HG02588 (cell line): ENCODE results near the gene DCTN2.
A peak's percentile ranks its signal among the peaks of the same experiment; 100 is the strongest.
"Not testable (repeated sequence)": the region's sequence is repeated elsewhere in the genome, so short reads cannot be mapped to it uniquely, and the experiment has no call there.

Source experiments
- ATAC-seq: cut with Tn5 transposase; IDR thresholded peaks from one replicate; pipeline ENCODE4 v1.9.1; 2021; ENCODE audit warnings: mild to moderate bottlenecking, moderate library complexity; ENCODE audit not compliant: unreplicated experiment

DCTN2 gene

DNA sequence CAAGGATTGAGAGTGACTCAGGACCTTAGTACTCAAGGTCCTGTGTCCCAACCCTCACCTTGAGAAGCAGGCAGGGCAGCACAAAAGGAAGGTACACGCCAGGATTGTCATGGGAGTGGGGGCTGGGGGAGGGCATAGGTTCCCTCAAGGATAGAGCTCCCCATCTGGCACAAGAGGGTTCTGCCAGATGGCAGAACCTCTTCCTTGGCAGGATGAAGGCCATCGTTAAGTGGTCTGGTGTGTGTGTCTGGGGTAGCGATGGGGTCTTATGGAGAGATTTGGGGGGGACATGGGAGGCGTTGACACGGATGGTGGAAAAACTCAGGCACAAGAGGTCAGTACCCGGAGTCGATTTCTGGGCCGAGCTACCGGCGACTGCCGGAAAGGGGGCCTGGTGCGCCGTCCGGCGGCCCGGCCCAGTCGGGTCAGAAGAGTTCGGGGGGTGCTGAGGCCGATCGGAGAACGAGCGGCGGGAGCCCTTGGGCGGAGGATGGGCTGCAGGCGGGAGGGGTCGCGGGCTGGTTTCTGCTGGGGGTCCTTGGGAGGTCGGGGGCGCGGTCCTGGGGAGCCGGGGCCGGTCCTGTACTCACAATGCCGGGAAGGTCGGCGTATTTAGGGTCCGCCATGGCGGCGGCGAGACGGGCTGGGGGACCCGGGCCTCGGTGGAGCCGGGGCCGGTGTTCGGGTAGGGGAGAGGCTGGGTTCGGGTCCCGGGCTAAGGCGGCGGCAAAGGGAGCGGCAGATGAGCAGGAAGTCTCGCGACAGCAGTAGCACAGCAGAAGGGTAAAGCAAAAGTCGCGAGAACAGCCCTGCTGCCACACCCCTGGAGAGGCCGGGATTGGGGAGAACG is at the start of gene DCTN2:
Gene DCTN2, minus strand, starts transcription at position 755 of the 850 bp plus-strand sequence. Its CDS starts 129 bp downstream, at position 626.
- ATAC-seq, result peak; percentile 97

GRCh38 chr12:57593187-57593586 is 46.2 kb upstream of the DCTN2 start:
- ATAC-seq, result no peak

DNA sequence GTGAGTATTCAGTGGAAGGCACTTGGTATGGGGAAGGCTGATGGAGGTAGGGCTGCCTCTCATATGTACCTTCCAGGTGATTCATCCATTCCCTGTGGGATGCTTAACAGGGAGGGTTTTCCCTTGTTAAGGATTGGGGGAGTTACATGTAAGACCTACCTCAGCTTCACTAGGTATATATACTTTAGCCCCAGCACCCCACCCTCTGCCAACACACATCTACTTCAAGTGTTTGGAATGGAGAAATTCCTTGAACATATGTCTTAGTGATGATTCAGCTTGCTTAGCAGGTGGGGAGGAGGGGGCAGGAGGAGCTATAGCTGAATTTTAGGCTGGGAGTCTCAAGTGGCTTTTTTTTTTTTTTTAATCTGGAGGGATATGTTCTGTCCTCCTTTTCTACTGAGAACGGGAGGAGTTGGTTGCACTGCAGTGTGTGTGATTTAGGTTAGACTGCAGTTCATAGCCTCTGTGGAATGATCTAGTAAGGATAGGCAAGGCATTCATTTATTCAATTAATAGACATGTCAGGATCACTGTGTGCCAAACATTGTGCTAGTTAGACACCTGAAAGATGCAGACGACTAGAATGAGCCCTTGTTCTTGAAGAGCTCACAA is 45.7 kb upstream of the DCTN2 start:
- ATAC-seq, result no peak

- peak; percentile 5 for ATAC-seq
These were observed 44.9 kb upstream of the DCTN2 start for GRCh38 chr12:57591782-57592325.

GRCh38 chr12:57590864-57591781 is 44.1 kb upstream of the DCTN2 start, which contains the start of gene PIP4K2C:
PIP4K2C (plus strand) TSS chr12:57591192; CDS start chr12:57591290, 98 bp downstream.
- ATAC-seq, result peak; percentile 95

- ATAC-seq, result no peak
These were observed 43.5 kb upstream of the DCTN2 start for GRCh38 chr12:57590479-57590863.

DNA sequence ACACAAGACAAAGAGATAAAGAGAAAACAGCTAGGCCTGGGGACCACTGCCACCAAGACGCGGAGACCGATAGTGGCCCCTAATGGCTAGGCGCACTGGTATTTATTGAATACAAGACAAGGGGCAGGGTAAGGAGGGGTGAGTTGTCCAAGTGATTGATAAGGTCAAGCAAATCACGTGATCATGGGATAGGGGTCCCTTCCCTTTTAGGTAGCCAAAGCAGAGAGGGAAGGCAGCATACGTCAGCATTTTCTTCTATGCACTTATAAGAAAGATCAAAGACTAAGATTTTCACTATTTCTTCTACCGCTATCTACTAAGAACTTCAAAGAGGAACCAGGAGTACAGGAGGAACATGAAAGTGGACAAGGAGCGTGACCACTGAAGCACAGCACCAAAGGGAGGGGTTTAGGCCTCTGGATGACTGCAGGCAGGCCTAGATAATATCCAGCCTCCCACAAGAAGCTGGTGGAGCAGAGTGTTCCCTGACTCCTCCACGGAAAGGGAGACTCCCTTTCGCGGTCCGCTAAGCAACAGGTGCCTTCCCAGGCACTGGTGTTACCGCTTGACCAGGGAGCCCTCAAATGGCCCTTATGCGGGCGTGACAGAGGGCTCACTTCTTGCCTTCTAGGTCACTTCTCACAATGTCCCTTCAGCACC is 42.1 kb upstream of the DCTN2 start:
- not testable (repeated sequence) for ATAC-seq

DNA sequence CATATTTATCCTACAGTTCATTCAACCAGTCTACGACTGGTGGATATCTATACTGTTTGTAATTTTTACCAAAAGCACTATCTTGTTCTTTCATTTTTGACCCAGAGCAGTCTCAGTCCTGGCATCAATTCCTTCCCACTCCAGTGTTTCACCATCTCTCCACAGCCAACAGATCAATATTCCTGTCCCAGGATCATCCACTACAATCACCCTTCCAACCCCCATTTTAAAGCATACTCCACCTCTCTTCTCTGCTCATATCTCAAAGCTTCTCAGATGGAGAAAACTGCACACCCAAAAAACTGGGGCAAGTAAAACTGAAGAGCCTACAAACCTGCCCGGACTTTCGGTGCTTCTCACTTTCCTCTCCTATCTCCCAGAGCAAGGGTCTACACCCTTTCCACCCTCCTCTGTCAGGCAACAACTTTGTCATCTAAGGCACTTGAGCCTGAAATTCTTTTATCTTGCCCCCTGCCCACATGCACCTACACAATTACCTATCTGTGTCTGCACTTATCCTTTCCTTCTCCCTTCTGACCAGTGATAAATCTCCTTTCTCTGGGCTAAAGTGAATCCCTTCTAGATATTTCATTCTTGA is 39.9 kb upstream of the DCTN2 start:
- ATAC-seq, result no peak

DNA sequence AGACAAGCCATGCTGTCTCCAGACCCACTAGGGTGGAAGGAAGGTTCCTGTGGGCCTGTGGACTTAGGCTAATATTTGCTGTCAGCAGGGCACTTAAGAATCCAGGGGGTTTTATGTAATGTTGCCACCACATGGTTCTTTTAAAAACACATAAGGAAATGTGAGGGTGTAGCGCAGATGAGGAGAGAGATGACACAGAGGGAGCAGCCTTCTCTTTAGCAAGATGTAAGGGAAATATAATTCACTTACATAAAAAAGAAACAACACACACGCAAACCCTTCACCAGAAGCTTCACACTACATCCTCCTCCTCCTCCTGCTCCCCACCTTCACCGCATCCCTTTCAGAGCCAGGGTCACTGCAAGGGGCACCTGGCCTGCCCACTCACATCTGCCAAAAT is 39.1 kb upstream of the DCTN2 start:
- no peak for ATAC-seq

DNA sequence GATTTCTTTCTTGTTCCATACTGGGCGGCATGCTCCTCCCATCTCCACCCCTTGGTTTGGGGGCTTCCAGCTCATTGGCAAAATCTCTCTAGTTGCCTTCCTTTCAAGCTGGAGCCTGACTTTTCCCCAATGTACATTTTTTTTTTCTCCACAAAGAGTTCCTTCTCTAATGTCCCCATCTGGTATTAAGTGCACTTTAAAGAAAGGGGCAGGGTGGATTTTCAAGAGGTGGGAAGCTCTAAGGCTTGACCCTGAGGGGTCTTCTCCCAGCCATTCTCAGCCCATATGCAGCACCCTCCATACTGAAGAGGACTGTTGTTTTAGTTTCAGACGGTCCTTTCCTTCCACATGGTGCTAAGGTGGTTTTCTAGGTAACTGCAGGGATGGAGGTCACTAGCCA is 38.2 kb upstream of the DCTN2 start:
- ATAC-seq, result no peak

GRCh38 chr12:57584690-57585089 is 37.7 kb upstream of the DCTN2 start:
- no peak for ATAC-seq

DNA sequence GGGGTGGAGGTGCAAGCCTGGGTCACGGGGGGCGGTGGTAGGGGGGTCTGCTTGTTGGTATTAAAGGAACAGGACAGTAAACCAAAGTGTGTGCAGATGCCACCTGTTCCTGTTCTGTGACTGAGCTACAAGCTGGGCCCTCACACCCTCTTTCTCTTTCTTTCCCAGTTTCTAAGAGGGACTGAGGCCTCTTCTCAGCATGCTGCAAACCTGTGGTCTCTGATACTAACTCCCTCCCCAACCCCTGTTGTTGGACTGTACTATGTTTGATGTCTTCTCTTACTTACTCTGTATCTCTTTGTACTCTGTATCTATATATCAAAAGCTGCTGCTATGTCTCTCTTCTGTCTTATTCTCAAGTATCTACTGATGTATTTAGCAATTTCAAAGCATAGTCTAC is 37.1 kb upstream of the DCTN2 start:
- ATAC-seq, result no peak

DNA sequence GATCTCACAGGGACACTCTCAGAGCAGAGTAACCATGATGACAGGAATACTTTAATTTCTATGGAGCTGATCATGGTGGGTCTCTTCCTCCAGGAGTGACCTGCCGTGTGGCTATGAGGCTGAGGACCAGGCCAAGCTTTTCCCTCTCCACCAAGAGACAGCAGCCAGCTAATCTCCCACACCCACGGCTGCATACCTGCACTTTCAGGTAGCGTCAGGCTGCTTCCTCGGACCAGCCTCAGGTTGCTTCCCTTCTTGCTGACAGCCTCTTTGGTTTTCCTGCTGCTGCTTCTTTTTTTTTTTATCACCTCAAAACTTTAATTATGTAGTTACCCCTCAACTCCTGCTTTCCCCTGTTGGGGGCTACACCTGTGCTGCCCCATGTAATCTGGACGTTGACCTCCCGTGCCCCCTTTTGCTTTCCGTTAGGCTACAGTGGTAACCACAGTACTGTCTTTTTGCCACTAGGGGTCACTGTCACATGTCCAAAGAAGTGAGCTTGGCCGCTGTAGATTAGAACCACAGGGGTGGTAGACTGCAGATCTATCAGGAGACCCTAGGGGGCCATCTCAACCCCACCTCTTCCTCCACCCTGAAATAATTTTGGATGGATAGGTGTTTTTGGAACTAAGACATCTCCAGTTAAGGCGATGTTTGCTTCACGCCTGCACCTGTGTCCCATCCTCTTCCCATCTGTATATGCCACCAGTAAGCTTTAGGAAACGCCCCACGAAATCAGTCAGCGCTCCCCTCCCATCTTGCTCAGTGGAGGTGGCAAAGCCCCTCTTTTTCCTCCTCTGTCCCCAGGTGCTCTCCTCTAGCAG is 36.2 kb upstream of the DCTN2 start:
- ATAC-seq, result peak; percentile 91

- no peak for ATAC-seq
These were observed 35.4 kb upstream of the DCTN2 start for GRCh38 chr12:57582440-57582839.

DNA sequence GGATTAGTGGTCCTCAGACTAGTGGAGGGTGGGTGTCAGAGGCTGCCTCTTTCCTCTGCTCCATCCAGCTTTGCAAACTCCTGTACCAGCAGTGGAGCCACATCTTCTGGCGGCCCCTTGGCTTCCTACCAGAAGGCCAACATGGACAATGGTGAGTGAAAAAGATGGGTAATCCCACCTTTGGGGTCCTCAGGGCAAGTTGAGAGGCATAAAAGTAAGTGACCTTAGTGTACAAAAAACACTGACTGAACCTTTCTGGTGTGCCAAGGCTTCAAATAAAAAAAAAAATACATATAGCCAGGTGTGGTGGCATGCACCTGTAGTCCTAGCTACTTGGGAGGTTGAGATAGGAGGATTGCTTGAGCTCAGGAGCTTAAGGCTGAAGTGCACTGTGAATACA is 34.8 kb upstream of the DCTN2 start:
- ATAC-seq, result no peak

DNA sequence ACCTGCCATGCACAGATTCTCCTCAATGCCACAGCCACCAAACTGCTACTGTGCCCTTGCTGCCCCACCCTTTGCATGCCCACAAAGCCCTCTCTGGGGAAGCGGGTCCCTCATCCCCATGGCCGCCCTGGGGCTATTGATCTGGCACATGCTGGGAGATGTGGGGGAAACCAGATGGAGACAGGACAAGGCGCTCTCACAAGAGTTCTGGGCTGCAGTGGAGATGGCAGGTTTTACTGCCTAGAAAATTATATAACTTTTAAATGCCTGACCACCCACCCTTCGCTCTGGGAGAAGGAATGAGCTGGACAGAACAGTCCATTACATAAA is 33.4 kb upstream of the DCTN2 start:
- ATAC-seq, result no peak

GRCh38 chr12:57579677-57580465 is 32.9 kb upstream of the DCTN2 start:
- no peak for ATAC-seq

DNA sequence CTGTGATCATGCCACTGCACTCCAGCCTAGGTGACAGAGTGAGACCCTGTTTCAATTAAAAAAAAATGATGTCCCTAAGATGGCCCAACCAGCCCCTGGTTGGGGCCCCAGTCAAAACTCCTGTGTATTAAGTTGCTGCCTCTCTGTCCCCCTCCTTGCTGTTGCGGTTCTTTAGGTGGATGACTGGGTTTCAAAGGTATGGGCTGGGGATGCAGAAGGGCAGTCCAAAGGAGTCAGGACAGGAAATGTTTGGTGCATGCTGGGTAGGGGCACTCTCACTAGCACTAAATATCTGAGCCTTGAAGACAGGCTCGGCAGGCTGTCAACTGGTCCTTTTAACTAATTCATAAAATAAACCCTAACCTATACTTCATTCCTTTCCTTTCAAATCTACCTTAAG is 32.0 kb upstream of the DCTN2 start:
- ATAC-seq, result no peak
